Measurements from ENCODE around the gene MRPS27.

The MRPS27 gene

GRCh38 chr5:72265032-72265877 lies 54.8 kb downstream of the MRPS27 start:
- DNase-seq (ENCODE audit: low read depth in 2 of 2) = no peak

- DNase-seq (ENCODE audit: low read depth in 2 of 2) = no peak
Observed at GRCh38 chr5:72256536-72256935, 63.5 kb downstream of the MRPS27 start.

GRCh38 chr5:72255670-72256069 lies 64.4 kb downstream of the MRPS27 start:
- no peak for DNase-seq (ENCODE audit: low read depth in 2 of 2)

- DNase-seq (ENCODE audit: low read depth in 2 of 2) = no peak
Observed at GRCh38 chr5:72255237-72255636, 64.8 kb downstream of the MRPS27 start.

GRCh38 chr5:72252574-72253155 lies 67.4 kb downstream of the MRPS27 start:
- no peak for DNase-seq (ENCODE audit: low read depth in 2 of 2)

DNA sequence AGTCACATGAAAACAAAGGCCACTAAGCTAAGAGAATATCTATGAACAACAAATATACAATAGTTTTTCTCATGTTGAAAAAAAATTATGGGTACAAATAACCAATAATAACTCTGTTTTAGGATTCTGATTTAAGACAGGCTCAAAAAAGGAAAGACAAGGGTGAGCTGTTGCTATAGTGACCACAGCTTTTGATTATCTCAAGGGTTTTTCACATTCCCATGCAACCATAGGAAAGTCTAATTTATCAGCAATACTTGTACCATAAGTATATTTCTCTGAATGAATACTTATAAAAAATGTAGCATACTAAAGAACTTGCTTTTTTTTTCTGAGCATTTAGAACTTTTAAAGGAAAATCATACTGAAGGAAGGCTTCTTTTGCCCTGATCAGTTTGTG lies 68.0 kb downstream of the MRPS27 start:
- DNase-seq (ENCODE audit: low read depth in 2 of 2) = no peak

- no peak for DNase-seq (ENCODE audit: low read depth in 2 of 2)
Observed at GRCh38 chr5:72251386-72251785, 68.7 kb downstream of the MRPS27 start.

DNA sequence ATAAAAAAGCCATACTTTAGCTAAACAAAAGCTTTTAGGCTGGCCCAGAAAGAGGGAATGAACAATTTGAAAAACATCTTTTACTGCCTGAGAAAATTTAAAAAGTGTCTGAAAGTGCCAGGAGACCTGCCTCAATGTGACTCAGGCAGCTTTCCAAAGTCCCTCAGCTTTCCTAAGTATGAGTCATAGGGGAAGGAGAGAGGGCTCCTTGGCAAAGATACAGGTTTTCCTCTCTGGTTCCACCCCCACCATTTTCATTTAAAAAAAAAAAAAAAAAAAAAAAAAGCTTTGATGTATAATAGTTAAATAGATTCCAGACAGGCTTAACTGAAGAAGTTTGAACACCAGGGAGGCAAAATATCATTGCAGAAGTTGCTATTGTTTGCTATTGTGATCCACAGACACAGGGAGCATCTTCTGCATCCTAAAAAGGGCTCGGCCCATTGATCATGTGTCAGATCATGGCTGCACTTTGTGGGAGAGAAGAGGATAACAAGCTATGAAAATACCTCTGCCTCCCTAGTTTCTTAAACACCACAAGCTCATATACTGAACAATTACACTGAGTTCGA lies 71.5 kb downstream of the MRPS27 start:
- DNase-seq (ENCODE audit: low read depth in 2 of 2) = no peak

DNA sequence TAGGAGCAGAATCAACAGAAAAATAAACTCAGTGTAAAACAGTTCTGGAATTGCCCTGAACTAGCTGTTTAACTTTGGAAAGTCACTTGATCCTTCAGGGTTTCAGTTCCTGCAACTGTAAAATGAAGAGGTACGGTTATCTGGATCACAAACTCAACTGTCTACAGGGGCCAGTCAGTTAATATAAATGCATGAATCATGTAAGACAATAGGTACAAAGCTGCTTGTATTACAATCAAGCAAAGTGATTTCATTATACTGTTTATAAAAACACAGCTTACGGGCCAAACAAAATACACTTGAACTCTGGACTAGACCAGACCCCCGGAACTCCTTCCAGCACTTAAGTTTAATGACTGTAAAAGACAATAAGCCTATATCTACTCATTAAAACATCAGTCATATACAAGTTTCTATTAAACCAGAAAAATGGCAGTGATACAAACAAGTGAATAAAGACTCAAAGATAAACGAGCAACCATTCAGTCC lies 73.0 kb downstream of the MRPS27 start:
- no peak for DNase-seq (ENCODE audit: low read depth in 2 of 2)

DNA sequence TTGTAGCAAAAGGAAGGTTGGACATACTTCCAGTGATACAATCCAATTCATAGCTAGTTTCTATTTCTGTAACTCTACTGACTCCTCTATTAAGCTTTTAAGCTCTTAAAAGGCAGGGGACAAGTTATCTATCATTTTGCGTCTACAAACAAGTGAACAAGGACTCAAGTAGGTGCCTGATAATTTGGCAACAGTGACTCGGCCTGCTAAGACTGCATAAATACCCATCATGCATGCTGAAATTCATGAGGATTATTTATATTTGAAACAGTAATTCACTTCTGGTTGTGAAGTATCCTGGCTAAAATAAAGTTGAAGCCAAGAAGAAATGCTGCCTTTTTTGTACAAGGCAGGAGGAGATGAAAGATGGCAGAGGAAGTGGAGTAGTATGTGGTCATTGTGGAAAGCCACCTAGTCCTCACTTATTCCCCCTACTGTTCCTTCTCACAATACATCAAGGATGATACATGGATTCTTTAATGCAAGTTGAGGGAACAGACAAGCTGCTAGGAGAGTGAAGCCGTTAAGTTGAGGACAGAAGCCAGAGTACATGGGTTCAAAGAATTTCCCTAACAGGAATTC lies 74.0 kb downstream of the MRPS27 start:
- no peak for DNase-seq (ENCODE audit: low read depth in 2 of 2)

- no peak for DNase-seq (ENCODE audit: low read depth in 2 of 2)
Observed at GRCh38 chr5:72245546-72245945, 74.5 kb downstream of the MRPS27 start.

- no peak for DNase-seq (ENCODE audit: low read depth in 2 of 2)
Observed at GRCh38 chr5:72244862-72245371, 75.1 kb downstream of the MRPS27 start.

DNA sequence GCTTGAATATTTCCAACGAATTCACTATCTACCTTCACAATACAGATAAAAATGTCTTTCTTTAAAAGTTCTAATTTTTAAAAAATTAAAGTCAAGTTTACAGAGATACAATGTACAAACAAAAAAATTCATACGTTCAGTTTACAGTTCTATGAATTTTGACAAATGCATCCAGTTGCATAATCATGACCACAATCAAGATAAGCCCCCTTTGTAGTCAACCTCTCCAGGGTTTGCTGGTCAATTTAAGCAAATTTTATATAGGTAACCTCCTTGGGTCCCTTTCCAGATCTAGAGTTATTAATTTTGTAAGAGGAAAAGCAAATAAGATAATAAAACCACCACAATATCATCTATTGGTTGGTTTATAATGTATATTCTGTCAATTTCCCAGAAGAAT lies 76.3 kb downstream of the MRPS27 start:
- no peak for DNase-seq (ENCODE audit: low read depth in 2 of 2)

DNA sequence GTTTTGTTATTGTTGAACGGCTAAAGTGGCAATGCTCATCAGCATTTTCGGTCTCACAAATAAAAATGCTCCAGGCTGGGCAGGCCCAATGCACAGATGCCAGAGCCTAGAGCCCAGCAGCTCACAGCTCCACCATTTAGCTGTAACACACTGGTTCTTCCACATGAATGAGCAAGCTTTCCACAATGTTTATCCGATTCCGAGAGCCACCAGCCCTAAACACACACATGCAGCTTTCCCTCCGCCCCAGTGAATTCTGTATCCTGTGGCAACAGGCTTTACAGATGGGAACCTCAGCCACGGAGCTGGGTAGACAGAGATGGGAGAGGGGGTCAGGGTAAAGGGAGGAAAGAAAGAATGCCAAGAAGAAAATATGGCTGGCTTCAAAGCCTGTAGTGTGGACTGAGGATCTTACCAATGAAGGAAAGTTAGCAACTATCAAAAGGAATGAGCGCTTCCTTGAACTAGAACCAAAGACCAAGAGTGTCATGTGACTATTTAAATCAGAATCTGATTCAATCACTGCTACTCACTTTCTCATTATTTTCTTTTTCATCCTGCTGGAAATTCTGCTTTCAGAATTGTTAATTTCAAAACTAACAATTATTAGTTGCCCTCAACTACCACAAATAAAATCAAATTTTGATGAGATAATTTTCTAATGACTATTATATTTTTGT lies 77.1 kb downstream of the MRPS27 start:
- DNase-seq (ENCODE audit: low read depth in 2 of 2) = no peak

DNA sequence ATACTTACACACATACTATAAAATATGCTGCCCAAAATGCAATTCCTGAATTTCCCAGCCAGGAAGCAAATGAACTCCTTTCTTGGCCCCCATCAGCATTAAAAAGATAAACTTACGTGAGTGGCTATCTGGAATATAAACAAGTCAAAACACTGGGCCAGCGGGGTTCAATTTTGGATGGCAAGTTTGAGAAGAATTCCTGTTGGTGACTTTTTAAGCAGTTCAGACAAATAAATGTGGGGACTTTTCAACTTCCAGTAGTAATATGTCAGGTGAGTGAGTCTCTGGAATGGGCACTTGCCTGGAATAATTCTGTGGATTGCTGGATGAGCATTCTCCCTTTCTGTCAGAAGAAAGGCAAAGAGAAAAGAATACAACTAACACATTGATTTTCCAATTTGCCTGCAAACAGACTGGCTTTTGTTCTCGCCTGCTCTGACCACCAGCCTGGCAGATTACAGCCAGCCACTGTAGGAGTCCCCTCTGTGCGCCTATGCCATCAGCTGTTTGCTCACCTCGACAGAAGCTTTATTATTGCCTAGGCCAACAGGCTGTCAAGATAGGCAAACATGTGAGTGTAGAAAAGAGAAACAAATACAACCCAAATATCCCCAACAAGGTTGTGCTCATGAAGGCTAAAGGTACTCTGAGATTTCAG lies 78.6 kb downstream of the MRPS27 start:
- DNase-seq (ENCODE audit: low read depth in 2 of 2) = no peak

GRCh38 chr5:72238712-72239445 lies 81.2 kb downstream of the MRPS27 start:
- DNase-seq (ENCODE audit: low read depth in 2 of 2) = no peak

- no peak for DNase-seq (ENCODE audit: low read depth in 2 of 2)
Observed at GRCh38 chr5:72237879-72238278, 82.2 kb downstream of the MRPS27 start.

GRCh38 chr5:72237415-72237814 lies 82.6 kb downstream of the MRPS27 start:
- DNase-seq (ENCODE audit: low read depth in 2 of 2) = no peak

DNA sequence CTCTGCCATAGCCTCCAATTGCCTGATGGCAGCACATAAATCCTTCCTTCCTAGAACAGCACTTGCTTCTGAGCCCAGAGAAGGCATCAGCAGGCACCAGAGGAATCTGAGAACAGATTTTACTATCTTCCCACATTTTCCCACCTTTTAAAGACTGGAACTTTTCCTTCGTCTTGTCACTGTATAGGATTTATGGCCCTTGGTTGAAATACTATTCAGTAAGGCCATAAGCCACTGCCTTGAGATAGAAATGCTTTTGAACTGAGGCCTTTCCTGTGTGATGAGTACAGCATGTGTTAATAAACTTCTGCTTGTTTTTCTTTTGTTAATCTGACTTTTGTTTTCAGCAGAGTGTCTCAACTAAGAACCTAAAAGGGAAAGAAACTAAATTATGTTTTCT lies 84.3 kb downstream of the MRPS27 start:
- no peak for DNase-seq (ENCODE audit: low read depth in 2 of 2)

DNA sequence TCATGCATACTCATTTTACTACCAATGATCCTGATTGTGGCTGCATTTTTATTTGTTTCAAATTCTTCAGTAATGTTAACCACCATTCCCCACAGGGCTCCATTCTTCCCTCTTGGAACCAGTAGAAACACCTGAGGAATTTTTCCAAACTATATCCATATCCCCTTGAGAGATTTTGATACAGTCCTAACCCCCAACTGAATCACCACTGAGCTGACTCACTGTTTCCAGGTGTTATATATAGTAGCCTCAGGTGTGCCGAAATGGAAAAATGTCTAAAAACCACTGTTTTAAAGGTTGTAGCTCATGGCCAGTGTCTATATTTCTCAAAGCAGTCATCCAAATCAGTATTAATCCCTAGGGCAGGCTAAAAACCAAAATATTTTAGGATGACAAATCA lies 85.2 kb downstream of the MRPS27 start:
- DNase-seq (ENCODE audit: low read depth in 2 of 2) = no peak

GRCh38 chr5:72234265-72234700 lies 85.8 kb downstream of the MRPS27 start:
- DNase-seq (ENCODE audit: low read depth in 2 of 2) = peak in 1 of 2 donors; percentile 8
